C4-2B (cell line): ENCODE measurements around the gene KCNJ13.

Source experiments
- CTCF ChIP-seq: fragments of 450-650 bp; conservative IDR thresholded peaks from 2 replicates; pipeline ENCODE4 v1.5.1; 2017; ENCODE audit warnings: mild to moderate bottlenecking
- ZFX ChIP-seq: fragments of 450-650 bp; IDR thresholded peaks from 2 replicates; pipeline ENCODE4 v1.6.1; 2017

GRCh38 chr2:232809349-232810124, 33.2 kb upstream of the KCNJ13 start:
- no peak; the same call in 1 of the 2 replicates for TF ChIP-seq CTCF
- TF ChIP-seq ZFX: no peak
